ENCODE measurements around the gene SPDYE4.

DNA sequence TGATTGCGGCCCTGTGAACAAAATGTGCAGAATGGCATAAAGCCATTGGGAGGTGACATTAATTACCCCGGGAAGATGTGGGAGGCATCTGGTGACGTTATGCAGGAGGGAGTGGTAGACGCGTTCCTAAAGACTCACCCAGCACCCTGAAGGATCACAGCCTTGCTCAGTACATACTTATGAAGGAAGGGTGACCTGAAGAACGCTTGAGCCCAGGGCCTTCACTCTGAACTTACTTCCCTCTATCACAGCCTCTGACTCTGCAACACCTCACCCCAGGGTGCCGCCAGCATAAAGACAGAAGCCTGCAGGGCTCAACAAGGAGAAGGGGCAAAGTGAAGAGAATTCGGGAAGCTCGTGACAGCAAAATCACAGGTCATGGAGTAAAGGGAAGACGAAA is 31.4 kb upstream of the SPDYE4 start:
- TF ChIP-seq, protein P1, sequence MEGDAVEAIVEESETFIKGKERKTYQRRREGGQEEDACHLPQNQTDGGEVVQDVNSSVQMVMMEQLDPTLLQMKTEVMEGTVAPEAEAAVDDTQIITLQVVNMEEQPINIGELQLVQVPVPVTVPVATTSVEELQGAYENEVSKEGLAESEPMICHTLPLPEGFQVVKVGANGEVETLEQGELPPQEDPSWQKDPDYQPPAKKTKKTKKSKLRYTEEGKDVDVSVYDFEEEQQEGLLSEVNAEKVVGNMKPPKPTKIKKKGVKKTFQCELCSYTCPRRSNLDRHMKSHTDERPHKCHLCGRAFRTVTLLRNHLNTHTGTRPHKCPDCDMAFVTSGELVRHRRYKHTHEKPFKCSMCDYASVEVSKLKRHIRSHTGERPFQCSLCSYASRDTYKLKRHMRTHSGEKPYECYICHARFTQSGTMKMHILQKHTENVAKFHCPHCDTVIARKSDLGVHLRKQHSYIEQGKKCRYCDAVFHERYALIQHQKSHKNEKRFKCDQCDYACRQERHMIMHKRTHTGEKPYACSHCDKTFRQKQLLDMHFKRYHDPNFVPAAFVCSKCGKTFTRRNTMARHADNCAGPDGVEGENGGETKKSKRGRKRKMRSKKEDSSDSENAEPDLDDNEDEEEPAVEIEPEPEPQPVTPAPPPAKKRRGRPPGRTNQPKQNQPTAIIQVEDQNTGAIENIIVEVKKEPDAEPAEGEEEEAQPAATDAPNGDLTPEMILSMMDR (IDR thresholded peaks at IDR 0.05; ENCODE audit: low read depth, low read length): no peak
- TF ChIP-seq EZH2phosphoT487 (IDR thresholded peaks at IDR 0.05; ENCODE audit: low read depth): no peak
